ENCODE measurements around the gene AGK.
"Not testable (repeated sequence)": the region's sequence is repeated elsewhere in the genome, so short reads cannot be mapped to it uniquely, and the experiment has no call there.

The AGK gene

GRCh38 chr7:141550386-141551093 is 670 bp upstream of the AGK start:
- no peak for TF ChIP-seq CTCF (IDR thresholded peaks at IDR 0.05; ENCODE audit: extremely low read depth, insufficient read depth, missing control alignments)
- in situ Hi-C loops (cut with MboI; ENCODE audit: low pct_unique_long_range_greater_than_20kb, low sequenced_read_pairs, unreplicated experiment) = no loop called here
- DNase-seq (ENCODE audit: low spot score) = peak; percentile 21

- no peak for TF ChIP-seq CTCF (IDR thresholded peaks at IDR 0.05; ENCODE audit: extremely low read depth, insufficient read depth, missing control alignments)
- in situ Hi-C loops (cut with MboI; ENCODE audit: low pct_unique_long_range_greater_than_20kb, low sequenced_read_pairs, unreplicated experiment) = no loop called here
These were observed 572 bp downstream of the AGK start for GRCh38 chr7:141551782-141552181.

GRCh38 chr7:141557360-141557759 is 6.2 kb downstream of the AGK start:
- no peak for TF ChIP-seq CTCF (IDR thresholded peaks at IDR 0.05; ENCODE audit: extremely low read depth, insufficient read depth, missing control alignments)
- DNase-seq (ENCODE audit: low spot score) = no peak
- in situ Hi-C loops (cut with MboI; ENCODE audit: low pct_unique_long_range_greater_than_20kb, low sequenced_read_pairs, unreplicated experiment) = no loop called here

More at GRCh38 chr7:141551782-141552181, 572 bp downstream of the AGK start:
- peak; percentile 27 for DNase-seq (ENCODE audit: low spot score)

GRCh38 chr7:141557831-141558531 is 6.8 kb downstream of the AGK start:
- DNase-seq (ENCODE audit: low spot score); in situ Hi-C loops (cut with MboI; ENCODE audit: low pct_unique_long_range_greater_than_20kb, low sequenced_read_pairs, unreplicated experiment): not testable (repeated sequence)

GRCh38 chr7:141558544-141559183 is 7.5 kb downstream of the AGK start:
- in situ Hi-C loops (cut with MboI; ENCODE audit: low pct_unique_long_range_greater_than_20kb, low sequenced_read_pairs, unreplicated experiment) = no loop called here
- peak; percentile 36 for DNase-seq (ENCODE audit: low spot score)
- no peak for TF ChIP-seq CTCF (IDR thresholded peaks at IDR 0.05; ENCODE audit: extremely low read depth, insufficient read depth, missing control alignments)

GRCh38 chr7:141559961-141560360 is 8.8 kb downstream of the AGK start:
- TF ChIP-seq CTCF (IDR thresholded peaks at IDR 0.05; ENCODE audit: extremely low read depth, insufficient read depth, missing control alignments) = no peak
- in situ Hi-C loops (cut with MboI; ENCODE audit: low pct_unique_long_range_greater_than_20kb, low sequenced_read_pairs, unreplicated experiment) = no loop called here
- no peak for DNase-seq (ENCODE audit: low spot score)

- TF ChIP-seq CTCF (IDR thresholded peaks at IDR 0.05; ENCODE audit: extremely low read depth, insufficient read depth, missing control alignments) = no peak
- no peak for DNase-seq (ENCODE audit: low spot score)
- in situ Hi-C loops (cut with MboI; ENCODE audit: low pct_unique_long_range_greater_than_20kb, low sequenced_read_pairs, unreplicated experiment) = no loop called here
These were observed 10.8 kb downstream of the AGK start for GRCh38 chr7:141562036-141562435.

Measured in GM13977 (cell line).